GM06990 (cell line): ENCODE measurements around the gene NYAP1.
"Not testable (repeated sequence)": the region's sequence is repeated elsewhere in the genome, so short reads cannot be mapped to it uniquely, and the experiment has no call there.

ENCODE experiments used
- DNase-seq: peaks from one replicate; pipeline ENCODE4 v3.0.0-alpha.2; 2011; ENCODE audit not compliant: insufficient read length; ENCODE audit errors: extremely low read depth
- H3K27me3 ChIP-seq: replicated peaks from 2 replicates; pipeline ENCODE4 v1.6.0; 2011; ENCODE audit warnings: low read length; ENCODE audit not compliant: control insufficient read depth, insufficient read depth
- H3K36me3 ChIP-seq: 2 replicates; pipeline ENCODE4 v1.5.1; 2011; ENCODE audit warnings: low read length; ENCODE audit not compliant: control insufficient read depth, insufficient read depth
- H3K4me3 ChIP-seq: replicated peaks from 2 replicates; pipeline ENCODE4 v1.5.1; 2011; ENCODE audit warnings: low read depth, mild to moderate bottlenecking, control low read depth, low read length
- TF ChIP-seq, protein P1 (sequence below): IDR thresholded peaks from 2 replicates; pipeline ENCODE4 v1.5.1; 2011; ENCODE audit warnings: low read length, control low read depth, mild to moderate bottlenecking, inconsistent platforms; ENCODE audit not compliant: insufficient read depth, poor library complexity, severe bottlenecking

The NYAP1 gene

DNA sequence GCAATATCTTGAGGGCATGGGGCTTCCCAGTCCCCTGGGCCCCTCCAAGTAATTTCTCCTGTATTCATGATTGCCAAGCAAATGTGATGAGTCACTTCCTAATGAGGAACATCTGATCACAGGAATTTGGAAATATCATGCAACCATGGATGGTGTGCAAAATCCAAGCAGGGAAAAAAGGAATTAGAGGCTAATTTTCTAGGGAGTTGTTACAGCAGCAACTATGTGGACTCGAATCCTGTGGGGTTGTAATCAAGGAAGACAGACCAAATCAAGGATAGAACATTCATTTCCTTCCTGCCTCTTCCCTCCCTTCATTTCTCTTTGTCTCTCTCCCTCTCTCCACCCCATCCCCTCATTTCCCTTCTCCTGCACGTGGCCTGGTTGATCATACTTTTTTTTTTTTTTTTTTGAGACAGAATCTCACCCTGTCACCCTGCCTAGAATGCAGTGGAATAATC lies 31.4 kb downstream of the NYAP1 start:
- TF ChIP-seq, protein P1, sequence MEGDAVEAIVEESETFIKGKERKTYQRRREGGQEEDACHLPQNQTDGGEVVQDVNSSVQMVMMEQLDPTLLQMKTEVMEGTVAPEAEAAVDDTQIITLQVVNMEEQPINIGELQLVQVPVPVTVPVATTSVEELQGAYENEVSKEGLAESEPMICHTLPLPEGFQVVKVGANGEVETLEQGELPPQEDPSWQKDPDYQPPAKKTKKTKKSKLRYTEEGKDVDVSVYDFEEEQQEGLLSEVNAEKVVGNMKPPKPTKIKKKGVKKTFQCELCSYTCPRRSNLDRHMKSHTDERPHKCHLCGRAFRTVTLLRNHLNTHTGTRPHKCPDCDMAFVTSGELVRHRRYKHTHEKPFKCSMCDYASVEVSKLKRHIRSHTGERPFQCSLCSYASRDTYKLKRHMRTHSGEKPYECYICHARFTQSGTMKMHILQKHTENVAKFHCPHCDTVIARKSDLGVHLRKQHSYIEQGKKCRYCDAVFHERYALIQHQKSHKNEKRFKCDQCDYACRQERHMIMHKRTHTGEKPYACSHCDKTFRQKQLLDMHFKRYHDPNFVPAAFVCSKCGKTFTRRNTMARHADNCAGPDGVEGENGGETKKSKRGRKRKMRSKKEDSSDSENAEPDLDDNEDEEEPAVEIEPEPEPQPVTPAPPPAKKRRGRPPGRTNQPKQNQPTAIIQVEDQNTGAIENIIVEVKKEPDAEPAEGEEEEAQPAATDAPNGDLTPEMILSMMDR, result no peak
- H3K36me3 ChIP-seq, result no peaks in the 10 kb centered on the region
- DNase-seq, result no peak
- no peak overlapping the region for H3K4me3 ChIP-seq
- no peaks in the 10 kb centered on the region for H3K27me3 ChIP-seq

DNA sequence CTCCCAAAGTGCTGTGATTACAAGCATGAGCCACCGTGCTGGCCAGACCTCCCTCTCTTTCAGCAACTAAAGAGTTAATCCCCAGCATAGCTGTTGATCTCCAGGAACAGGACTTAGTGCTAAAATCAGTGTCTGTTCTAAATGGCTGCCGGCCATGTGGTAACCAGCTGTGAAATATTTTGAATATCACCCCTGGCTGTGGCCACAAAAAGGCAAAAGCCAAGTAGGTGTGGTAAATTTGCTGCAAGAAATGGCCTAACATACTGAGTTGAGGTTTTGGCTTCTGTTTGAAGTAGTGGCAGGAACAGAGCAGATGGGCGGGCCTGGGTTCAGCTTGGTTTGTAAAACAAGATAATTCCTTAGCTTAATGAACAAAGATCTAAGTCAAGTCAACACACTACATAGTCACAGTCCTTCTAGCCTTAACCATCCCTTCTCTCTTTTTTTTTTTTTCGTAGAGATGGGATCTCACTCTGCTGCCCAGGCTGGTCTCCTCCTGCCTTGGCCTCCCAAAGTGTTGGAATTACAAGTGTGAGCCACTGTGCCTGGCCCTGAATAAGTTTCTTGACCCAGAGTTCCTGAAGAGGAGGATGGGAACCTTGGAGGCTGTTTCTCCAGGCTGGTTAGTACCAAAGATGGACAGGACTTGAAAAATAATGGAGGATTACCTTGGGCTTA lies 32.5 kb downstream of the NYAP1 start:
- DNase-seq, result peak; percentile 65
- Histone ChIP-seq H3K36me3 (no peaks in the 10 kb centered on the region), H3K27me3 (no peaks in the 10 kb centered on the region), H3K4me3 (no peak overlapping the region)
- TF ChIP-seq, protein P1, result no peak

DNA sequence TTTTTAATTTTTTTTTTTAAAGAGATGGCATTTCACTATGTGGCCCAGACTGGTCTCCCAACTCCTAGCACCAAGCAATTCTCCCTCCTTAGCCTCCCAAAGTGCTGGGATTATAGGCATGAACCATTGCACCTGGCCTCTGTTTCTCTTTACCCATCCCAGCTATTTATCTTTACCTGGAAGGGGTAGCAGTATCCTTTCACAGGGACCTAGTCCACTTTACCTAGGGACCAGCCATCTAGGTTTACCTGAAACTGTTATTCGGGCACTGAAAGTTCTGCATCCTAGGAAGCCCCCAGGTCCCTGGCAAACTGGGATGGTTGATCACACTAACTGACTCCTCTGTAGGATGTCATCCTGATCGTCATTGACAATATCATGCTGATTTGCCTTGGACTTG lies 33.6 kb downstream of the NYAP1 start:
- Histone ChIP-seq H3K27me3 (no peaks in the 10 kb centered on the region), H3K4me3 (no peak overlapping the region), H3K36me3 (no peaks in the 10 kb centered on the region)
- TF ChIP-seq, protein P1, result no peak
- no peak for DNase-seq

DNA sequence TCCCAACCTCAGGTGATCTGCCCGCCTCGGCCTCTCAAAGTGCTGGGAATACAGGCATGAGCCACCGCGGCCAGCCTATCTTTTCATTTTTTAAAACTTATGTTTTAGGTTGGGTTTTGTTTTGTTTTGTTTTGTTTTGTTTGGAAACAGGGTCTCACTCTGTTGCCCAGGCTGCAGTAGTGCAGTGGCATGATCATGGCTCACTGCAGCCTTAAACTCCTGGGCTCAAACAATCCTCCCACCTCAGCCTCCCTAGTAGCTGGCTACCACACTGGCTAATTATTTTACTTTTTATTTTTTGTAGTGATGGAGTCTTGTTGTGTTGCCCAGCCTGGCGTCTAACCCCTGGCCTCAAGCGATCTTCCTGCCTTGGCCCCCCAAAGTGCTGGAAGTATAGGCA lies 35.9 kb downstream of the NYAP1 start:
- TF ChIP-seq, protein P1, result no peak
- Histone ChIP-seq H3K4me3 (no peak overlapping the region), H3K27me3 (no peaks in the 10 kb centered on the region), H3K36me3 (no peaks in the 10 kb centered on the region)
- DNase-seq, result no peak

DNA sequence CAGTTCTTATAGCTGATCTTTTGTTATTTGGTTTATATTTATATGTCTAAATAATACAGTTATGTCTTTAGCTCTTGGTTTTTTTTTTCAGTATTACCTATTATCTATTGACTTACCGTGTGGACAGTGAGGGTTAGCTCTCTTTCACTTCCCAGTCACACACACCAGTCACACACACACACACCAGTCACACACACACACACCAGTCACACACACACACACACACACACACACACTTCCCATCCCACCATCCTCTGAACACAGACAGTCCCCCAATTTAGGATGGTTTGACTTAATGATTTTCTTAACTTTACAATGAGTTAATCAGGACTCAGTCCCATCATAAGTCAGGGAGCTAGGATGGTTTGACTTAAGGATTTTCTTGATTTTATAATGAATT lies 36.4 kb downstream of the NYAP1 start:
- H3K4me3 ChIP-seq, result no peak overlapping the region
- no peak for DNase-seq
- TF ChIP-seq, protein P1, result no peak
- no peaks in the 10 kb centered on the region for H3K36me3 ChIP-seq
- H3K27me3 ChIP-seq, result no peaks in the 10 kb centered on the region

DNA sequence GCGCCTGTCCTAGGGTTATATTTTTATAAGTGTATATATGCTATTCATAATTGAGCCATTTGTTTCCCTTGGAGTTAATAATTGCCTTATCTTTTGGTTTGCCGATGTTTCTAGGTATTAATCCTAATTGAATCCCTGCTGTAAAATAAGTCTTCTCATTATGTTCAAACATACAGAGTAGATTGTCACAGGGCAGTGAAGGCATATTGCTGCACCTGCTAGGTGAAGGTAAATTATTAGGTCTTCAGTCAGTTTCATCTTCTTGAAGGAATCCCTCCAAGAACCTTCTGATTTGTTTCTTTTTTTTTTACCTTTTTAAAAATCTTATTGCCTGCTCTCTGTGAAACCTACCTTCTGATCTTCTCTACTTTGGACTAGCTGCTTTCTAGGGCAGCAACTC lies 37.3 kb downstream of the NYAP1 start:
- Histone ChIP-seq H3K36me3 (no peaks in the 10 kb centered on the region), H3K27me3 (no peaks in the 10 kb centered on the region), H3K4me3 (no peak overlapping the region)
- TF ChIP-seq, protein P1, result no peak
- DNase-seq, result no peak

DNA sequence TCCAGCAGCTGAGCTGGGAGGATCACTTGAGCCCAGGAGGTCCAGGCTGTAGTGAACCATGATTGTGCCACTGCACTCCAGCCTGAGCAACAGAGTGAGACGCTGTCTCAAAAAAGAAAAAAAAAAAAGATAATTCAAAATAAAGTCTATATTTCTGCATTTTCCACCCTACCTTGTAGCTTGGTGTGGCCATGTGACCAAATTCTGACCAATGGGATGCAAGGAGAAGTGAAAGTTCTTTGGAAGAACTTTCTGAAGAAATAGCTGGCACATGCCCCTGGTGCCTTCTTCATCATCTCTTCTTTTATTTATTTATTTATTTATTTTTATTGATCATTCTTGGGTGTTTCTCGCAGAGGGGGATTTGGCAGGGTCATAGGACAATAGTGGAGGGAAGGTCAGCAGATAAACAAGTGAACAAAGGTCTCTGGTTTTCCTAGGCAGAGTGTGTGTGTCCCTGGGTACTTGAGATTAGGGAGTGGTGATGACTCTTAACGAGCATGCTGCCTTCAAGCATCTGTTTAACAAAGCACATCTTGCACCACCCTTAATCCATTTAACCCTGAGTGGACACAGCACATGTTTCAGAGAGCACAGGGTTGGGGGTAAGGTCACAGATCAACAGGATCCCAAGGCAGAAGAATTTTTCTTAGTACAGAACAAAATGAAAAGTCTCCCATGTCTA lies 38.3 kb downstream of the NYAP1 start:
- H3K4me3 ChIP-seq, H3K27me3 ChIP-seq, H3K36me3 ChIP-seq, DNase-seq: not testable (repeated sequence)

DNA sequence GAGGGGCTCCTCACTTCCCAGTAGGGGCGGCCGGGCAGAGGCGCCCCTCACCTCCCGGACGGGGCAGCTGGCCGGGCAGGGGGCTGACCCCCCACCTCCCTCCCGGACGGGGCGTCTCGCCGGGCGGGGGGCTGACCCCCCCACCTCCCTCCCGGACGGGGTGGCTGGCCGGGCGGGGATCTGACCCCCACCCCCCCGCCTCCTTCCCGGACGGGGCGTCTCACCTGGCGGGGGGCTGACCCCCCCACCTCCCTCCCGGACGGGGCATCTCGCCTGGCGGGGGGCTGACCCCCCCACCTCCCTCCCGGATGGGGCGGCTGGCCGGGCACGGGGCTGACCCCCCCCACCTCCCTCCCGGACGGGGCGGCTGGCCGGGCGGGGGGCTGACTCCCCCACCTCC lies 39.5 kb downstream of the NYAP1 start:
- not testable (repeated sequence) for H3K36me3 ChIP-seq, DNase-seq, H3K27me3 ChIP-seq, H3K4me3 ChIP-seq
